ENCODE data around the gene CXXC1. TPM values are rescaled to one million over a fixed set of nuclear protein-coding genes. Genes with fewer than 3 reads are reported as not detected.

The CXXC1 gene
- polyA plus RNA-seq (33.6 to 49.0 TPM (median 44.1 TPM) in 3 replicates), polyA minus RNA-seq (29.1 to 50.9 TPM (median 37.0 TPM) in 3 replicates)
- 112 TPM for polyA plus RNA-seq (2011; ENCODE audit: low read depth)
- 15.1 and 33.3 TPM in 2 replicates for polyA plus RNA-seq (2011; cell fraction: cytosol; rRNA removed)
- polyA plus RNA-seq (2011; cell fraction: nucleus; rRNA removed): 106 and 110 TPM in 2 replicates
- polyA plus RNA-seq (2012; ENCODE audit: low replicate concordance): 52.2 and 56.7 TPM in 2 replicates
- polyA minus RNA-seq (2011; cell fraction: cytosol; rRNA and poly(A)+ RNA removed): 31.7 TPM
- polyA minus RNA-seq (2011; cell fraction: nucleus; rRNA and poly(A)+ RNA removed): 25.6 and 34.9 TPM in 2 replicates

- Histone ChIP-seq H3K4me2 (ENCODE audit: control insufficient read depth, extremely low read depth, insufficient read depth, low read depth, low read length) (peak within 1 kb of the TSS; percentile 80), H3K79me2 (ENCODE audit: control insufficient read depth, insufficient read depth, low read length) (peaks cover 26% of the 10 kb centered on the region), H3K27me3 (ENCODE audit: control insufficient read depth, extremely low read depth, insufficient read depth, low read length) (no peaks in the 10 kb centered on the region), H4K20me1 (ENCODE audit: control insufficient read depth, extremely low read depth, insufficient read depth, low read length) (no peaks in the 10 kb centered on the region), H2AFZ (ENCODE audit: control insufficient read depth, low read length) (peak within 1 kb of the TSS; percentile 83), H3K9ac (ENCODE audit: control insufficient read depth, extremely low read depth, insufficient read depth, low read length) (peak within 1 kb of the TSS; percentile 88), H3K4me3 (ENCODE audit: control insufficient read depth in 2 of 3, extremely low read depth in 1 of 3, insufficient read depth in 2 of 3, low read depth in 1 of 3, low read length in 3 of 3) (peak within 1 kb of the TSS; percentile 65 to 92 (median 90)), H3K27ac (ENCODE audit: control insufficient read depth, insufficient read depth, low read length) (peak within 1 kb of the TSS; percentile 77), H3K9me1 (ENCODE audit: control insufficient read depth, extremely low read depth, insufficient read depth, low read length) (no peaks in the 10 kb centered on the region), H3K36me3 (ENCODE audit: control insufficient read depth in 2 of 2, extremely low read depth in 1 of 2, insufficient read depth in 2 of 2, low read length in 2 of 2) (peaks cover 16 to 26% of the 10 kb centered on the region in 2 experiments), H3K9me3 (ENCODE audit: control insufficient read depth, low read depth, low read length) (no peaks in the 10 kb centered on the region), H3K4me1 (ENCODE audit: control insufficient read depth, extremely low read depth, insufficient read depth, low read length) (peaks cover 27% of the 10 kb centered on the region)
- TF ChIP-seq, protein P1, sequence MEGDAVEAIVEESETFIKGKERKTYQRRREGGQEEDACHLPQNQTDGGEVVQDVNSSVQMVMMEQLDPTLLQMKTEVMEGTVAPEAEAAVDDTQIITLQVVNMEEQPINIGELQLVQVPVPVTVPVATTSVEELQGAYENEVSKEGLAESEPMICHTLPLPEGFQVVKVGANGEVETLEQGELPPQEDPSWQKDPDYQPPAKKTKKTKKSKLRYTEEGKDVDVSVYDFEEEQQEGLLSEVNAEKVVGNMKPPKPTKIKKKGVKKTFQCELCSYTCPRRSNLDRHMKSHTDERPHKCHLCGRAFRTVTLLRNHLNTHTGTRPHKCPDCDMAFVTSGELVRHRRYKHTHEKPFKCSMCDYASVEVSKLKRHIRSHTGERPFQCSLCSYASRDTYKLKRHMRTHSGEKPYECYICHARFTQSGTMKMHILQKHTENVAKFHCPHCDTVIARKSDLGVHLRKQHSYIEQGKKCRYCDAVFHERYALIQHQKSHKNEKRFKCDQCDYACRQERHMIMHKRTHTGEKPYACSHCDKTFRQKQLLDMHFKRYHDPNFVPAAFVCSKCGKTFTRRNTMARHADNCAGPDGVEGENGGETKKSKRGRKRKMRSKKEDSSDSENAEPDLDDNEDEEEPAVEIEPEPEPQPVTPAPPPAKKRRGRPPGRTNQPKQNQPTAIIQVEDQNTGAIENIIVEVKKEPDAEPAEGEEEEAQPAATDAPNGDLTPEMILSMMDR (optimal IDR thresholded peaks at IDR 0.05 in 1 of 3, IDR thresholded peaks at IDR 0.05 in 1 of 3, conservative IDR thresholded peaks at IDR 0.05 in 1 of 3; ENCODE audit: extremely low read depth in 1 of 3, insufficient read depth in 2 of 3, low read length in 3 of 3): peak in 2 of 3 experiments; percentile 48 to 63
- no peak for TF ChIP-seq EZH2 (IDR thresholded peaks at IDR 0.05; ENCODE audit: low read length)
- dilution Hi-C loops (cut with MboI; ENCODE audit: extremely low pct_ligation_motif_present, low sequenced_read_pairs): no loop called here
- peak; percentile 98 for DNase-seq (ENCODE audit: low read depth, low spot score)
- peak; percentile 87 for FAIRE-seq
Observed at GRCh38 chr18:50287441-50288347, at the start of gene CXXC1. TSS of gene CXXC1 (minus strand) at chr18:50287692. CDS start at chr18:50287589, 103 bp downstream.

- H4K20me1 ChIP-seq (ENCODE audit: control insufficient read depth, extremely low read depth, insufficient read depth, low read length): peaks cover 4% of the 10 kb centered on the region
- no peak overlapping the region for H3K27ac ChIP-seq (ENCODE audit: control insufficient read depth, insufficient read depth, low read length)
- no peaks in the 10 kb centered on the region for H3K36me3 ChIP-seq (ENCODE audit: control insufficient read depth in 2 of 2, extremely low read depth in 1 of 2, insufficient read depth in 2 of 2, low read length in 2 of 2)
- no peak overlapping the region for H3K9ac ChIP-seq (ENCODE audit: control insufficient read depth, extremely low read depth, insufficient read depth, low read length)
- H3K4me1 ChIP-seq (ENCODE audit: control insufficient read depth, extremely low read depth, insufficient read depth, low read length): no peaks in the 10 kb centered on the region
- no peaks in the 10 kb centered on the region for H3K9me3 ChIP-seq (ENCODE audit: control insufficient read depth, low read depth, low read length)
- no peak overlapping the region for H2AFZ ChIP-seq (ENCODE audit: control insufficient read depth, low read length)
- no peak for FAIRE-seq
- no peaks in the 10 kb centered on the region for H3K79me2 ChIP-seq (ENCODE audit: control insufficient read depth, insufficient read depth, low read length)
- no peaks in the 10 kb centered on the region for H3K9me1 ChIP-seq (ENCODE audit: control insufficient read depth, extremely low read depth, insufficient read depth, low read length)
- no peak overlapping the region for H3K4me3 ChIP-seq (ENCODE audit: control insufficient read depth in 2 of 3, extremely low read depth in 1 of 3, insufficient read depth in 2 of 3, low read depth in 1 of 3, low read length in 3 of 3)
- no peak overlapping the region for H3K4me2 ChIP-seq (ENCODE audit: control insufficient read depth, extremely low read depth, insufficient read depth, low read depth, low read length)
- no peak for DNase-seq (ENCODE audit: low read depth, low spot score)
- H3K27me3 ChIP-seq (ENCODE audit: control insufficient read depth, extremely low read depth, insufficient read depth, low read length): no peaks in the 10 kb centered on the region
- TF ChIP-seq EZH2 (IDR thresholded peaks at IDR 0.05; ENCODE audit: low read length): no peak
- TF ChIP-seq, protein P1 (optimal IDR thresholded peaks at IDR 0.05 in 1 of 3, IDR thresholded peaks at IDR 0.05 in 1 of 3, conservative IDR thresholded peaks at IDR 0.05 in 1 of 3; ENCODE audit: extremely low read depth in 1 of 3, insufficient read depth in 2 of 3, low read length in 3 of 3): no peak
- dilution Hi-C loops (cut with MboI; ENCODE audit: extremely low pct_ligation_motif_present, low sequenced_read_pairs): no loop called here
Observed at GRCh38 chr18:50334546-50335152, 47.2 kb upstream of the CXXC1 start.

Measured in keratinocyte (primary cell).